Ascending aorta (tissue), 2 donors: ENCODE results near the gene ITPK1. TPM values are rescaled to one million over a fixed set of nuclear protein-coding genes. Genes with fewer than 3 reads are reported as not detected.

Experiments used
- DNase-seq, 2 donors: peaks; one replicate each; pipeline ENCODE4 v3.0.0-alpha.2; 2019; ENCODE audit warnings: low spot score in 2 of 2
- H3K27ac ChIP-seq, 2 donors: fragments of 200-600 bp; sonication (generic); one replicate each; pipeline ENCODE4 v1.5.1; 2016 to 2017; ENCODE audit warnings: mild to moderate bottlenecking in 1 of 2
- H3K27me3 ChIP-seq: fragments of 200-600 bp; sonication (generic); one replicate; pipeline ENCODE4 v1.5.1; 2017
- H3K36me3 ChIP-seq, 2 donors: fragments of 200-600 bp; sonication (generic); one replicate each; pipeline ENCODE4 v1.5.1; 2016
- H3K4me1 ChIP-seq, 2 donors: fragments of 200-600 bp; sonication (generic); one replicate each; pipeline ENCODE4 v1.5.1; 2016 to 2017; ENCODE audit warnings: mild to moderate bottlenecking in 1 of 2
- H3K4me3 ChIP-seq, 2 donors: fragments of 200-600 bp; sonication (generic); one replicate each; pipeline ENCODE4 v1.5.1; 2016 to 2017; ENCODE audit warnings: mild to moderate bottlenecking in 1 of 2
- H3K9me3 ChIP-seq, 2 donors: fragments of 200-600 bp; sonication (generic); one replicate each; pipeline ENCODE4 v1.5.1; 2016
- intact Hi-C: fragments of 100-400 bp; cut with DNase I; formaldehyde crosslinking; loops from one replicate; pipeline ENCODE4 v1.15.1; 2023
- total RNA-seq: library from RNA; depleted of rRNA; stranded (reverse); fragments of >200 nt; gene quantifications from one replicate; pipeline ENCODE4 v1.1.0, GENCODE V29; 2016
- TF ChIP-seq, protein P1 (sequence below), 3 experiments: fragments of 200-600 bp in 2 of 3; fragments of 450-650 bp in 1 of 3; sonication (generic) in 2 of 3; IDR thresholded peaks; one replicate each; pipeline ENCODE4 v1.5.1; 2016 to 2019; ENCODE audit warnings: antibody characterized with exemption in 3 of 3, mild to moderate bottlenecking in 1 of 3, moderate library complexity in 1 of 3

The ITPK1 gene
- total RNA-seq, 1 donor from 2014 or later = 85.3 TPM

GRCh38 chr14:92933481-92933880, 182.2 kb downstream of the ITPK1 start:
- Histone ChIP-seq H3K9me3 (no peaks in the 10 kb centered on the region), H3K36me3 (peaks cover 0 to 17% of the 10 kb centered on the region in 2 donors), H3K4me3 (no peak overlapping the region), H3K27ac (no peak overlapping the region), H3K27me3 (no peaks in the 10 kb centered on the region), H3K4me1 (no peaks in the 10 kb centered on the region)
- DNase-seq = no peak
- TF ChIP-seq, protein P1, sequence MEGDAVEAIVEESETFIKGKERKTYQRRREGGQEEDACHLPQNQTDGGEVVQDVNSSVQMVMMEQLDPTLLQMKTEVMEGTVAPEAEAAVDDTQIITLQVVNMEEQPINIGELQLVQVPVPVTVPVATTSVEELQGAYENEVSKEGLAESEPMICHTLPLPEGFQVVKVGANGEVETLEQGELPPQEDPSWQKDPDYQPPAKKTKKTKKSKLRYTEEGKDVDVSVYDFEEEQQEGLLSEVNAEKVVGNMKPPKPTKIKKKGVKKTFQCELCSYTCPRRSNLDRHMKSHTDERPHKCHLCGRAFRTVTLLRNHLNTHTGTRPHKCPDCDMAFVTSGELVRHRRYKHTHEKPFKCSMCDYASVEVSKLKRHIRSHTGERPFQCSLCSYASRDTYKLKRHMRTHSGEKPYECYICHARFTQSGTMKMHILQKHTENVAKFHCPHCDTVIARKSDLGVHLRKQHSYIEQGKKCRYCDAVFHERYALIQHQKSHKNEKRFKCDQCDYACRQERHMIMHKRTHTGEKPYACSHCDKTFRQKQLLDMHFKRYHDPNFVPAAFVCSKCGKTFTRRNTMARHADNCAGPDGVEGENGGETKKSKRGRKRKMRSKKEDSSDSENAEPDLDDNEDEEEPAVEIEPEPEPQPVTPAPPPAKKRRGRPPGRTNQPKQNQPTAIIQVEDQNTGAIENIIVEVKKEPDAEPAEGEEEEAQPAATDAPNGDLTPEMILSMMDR (IDR thresholded peaks at IDR 0.05) = no peak
- intact Hi-C loops = no loop called here

GRCh38 chr14:92932448-92933395, 183.0 kb downstream of the ITPK1 start:
- no peak for DNase-seq
- intact Hi-C loops = no loop called here
- H3K36me3 ChIP-seq = peaks cover 0 to 17% of the 10 kb centered on the region in 2 donors
- no peak overlapping the region for H3K27ac ChIP-seq
- no peaks in the 10 kb centered on the region for H3K9me3 ChIP-seq
- no peaks in the 10 kb centered on the region for H3K4me1 ChIP-seq
- TF ChIP-seq, protein P1 (IDR thresholded peaks at IDR 0.05) = no peak
- H3K4me3 ChIP-seq = no peak overlapping the region
- H3K27me3 ChIP-seq = no peaks in the 10 kb centered on the region

DNA sequence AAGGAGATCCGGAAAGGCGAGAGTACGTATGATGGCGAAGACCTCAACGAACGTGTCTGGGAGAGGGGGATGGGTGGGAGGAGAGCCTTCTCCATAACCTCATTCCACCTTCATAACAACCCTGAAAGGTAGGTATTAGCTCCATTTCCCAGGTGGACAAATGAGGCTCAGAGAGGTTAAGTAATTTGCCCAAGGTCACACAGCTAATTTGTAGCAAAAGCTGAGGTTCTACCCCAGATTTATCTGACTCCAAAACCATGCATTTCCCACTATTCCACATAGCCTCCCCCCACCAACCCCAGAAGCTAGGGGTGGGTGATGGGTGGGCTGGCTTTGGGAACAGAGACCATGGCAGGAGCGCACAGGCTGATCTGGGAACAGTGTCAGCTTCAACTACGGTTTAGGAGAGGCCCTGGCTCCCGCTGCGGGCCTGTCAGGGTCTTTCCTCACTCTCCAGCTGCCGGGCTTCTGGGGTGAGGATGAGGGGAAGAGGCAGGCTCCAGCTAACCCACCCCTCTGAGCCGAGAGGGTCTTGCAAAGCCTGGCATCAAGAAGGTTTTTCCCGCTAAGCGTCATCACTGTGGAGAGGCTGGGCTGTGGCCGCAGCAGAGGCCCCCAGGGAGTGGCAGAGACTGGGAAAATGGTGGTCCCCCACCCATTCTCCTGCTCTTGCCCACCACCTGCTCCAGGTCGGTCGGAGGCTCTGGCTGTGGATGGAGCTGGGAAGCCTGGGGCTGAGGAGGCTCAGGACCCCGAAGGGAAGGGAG, 183.9 kb downstream of the ITPK1 start:
- Histone ChIP-seq H3K36me3 (peaks cover 0 to 10% of the 10 kb centered on the region in 2 donors), H3K27me3 (no peaks in the 10 kb centered on the region), H3K27ac (no peak overlapping the region), H3K9me3 (no peaks in the 10 kb centered on the region), H3K4me3 (no peak overlapping the region), H3K4me1 (no peaks in the 10 kb centered on the region)
- no peak for DNase-seq
- TF ChIP-seq, protein P1 (IDR thresholded peaks at IDR 0.05) = no peak
- intact Hi-C loops = no loop called here

DNA sequence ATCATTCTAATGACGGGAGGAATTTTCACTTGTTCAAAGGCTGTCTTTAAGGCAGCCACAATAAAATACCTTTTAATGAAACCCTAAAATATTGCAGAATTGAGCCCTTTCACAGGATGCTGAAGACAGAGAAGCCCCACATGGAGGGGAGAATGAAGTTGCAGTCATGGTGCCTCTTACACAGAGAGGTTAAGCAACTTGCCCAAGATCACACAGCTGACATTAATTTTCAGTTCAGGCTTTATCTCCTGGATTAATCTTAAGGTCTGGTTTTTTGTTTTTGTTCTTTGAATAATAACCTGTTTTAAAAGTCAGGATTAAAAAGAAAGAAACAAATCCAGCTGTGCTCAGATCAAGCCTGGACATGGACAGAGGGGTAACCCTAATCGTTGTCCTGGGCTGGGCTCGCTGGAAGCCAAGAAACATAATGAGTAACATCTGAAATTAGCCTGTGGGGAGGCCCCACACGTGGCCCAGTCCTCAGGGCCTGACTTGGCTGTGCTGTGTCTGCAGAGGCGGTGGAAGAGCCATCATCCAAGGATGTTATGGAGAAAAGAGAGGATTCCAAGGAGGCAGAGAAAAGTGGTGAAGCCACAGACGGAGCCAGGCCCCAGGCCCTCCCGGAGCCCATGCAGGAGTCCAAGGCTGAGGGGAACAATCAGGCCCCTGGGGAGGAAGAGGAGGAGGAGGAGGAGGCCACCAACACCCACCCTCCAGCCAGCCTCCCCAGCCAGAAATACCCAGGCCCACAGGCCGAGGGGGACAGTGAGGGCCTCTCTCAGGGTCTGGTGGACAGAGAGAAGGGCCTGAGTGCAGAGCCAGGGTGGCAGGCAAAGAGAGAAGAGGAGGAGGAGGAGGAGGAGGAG, 184.8 kb downstream of the ITPK1 start:
- no peaks in the 10 kb centered on the region for H3K27me3 ChIP-seq
- no peak for DNase-seq
- H3K36me3 ChIP-seq = peaks cover 0 to 1% of the 10 kb centered on the region in 2 donors
- no peak overlapping the region for H3K27ac ChIP-seq
- H3K4me1 ChIP-seq = no peaks in the 10 kb centered on the region
- intact Hi-C loops = no loop called here
- no peak overlapping the region for H3K4me3 ChIP-seq
- H3K9me3 ChIP-seq = no peaks in the 10 kb centered on the region
- TF ChIP-seq, protein P1 (IDR thresholded peaks at IDR 0.05) = no peak
